Loucy (cell line): ENCODE results near the gene PDXK.

ENCODE experiments used
- H2AFZ ChIP-seq: fragments of 200-600 bp; sonication (generic); 2 replicates; pipeline ENCODE4 v1.6.0; 2016; ENCODE audit warnings: antibody characterized with exemption, mild to moderate bottlenecking, low read length, moderate library complexity
- H3F3A ChIP-seq: fragments of 200-600 bp; 2 replicates; pipeline ENCODE4 v1.6.0; 2016; ENCODE audit warnings: antibody characterized with exemption, low read depth, mild to moderate bottlenecking
- H3K27me3 ChIP-seq: fragments of 200-600 bp; sonication (generic); 2 replicates; pipeline ENCODE4 v1.6.1; 2014; ENCODE audit warnings: low read length, mild to moderate bottlenecking; ENCODE audit not compliant: insufficient read depth, poor library complexity, severe bottlenecking
- H3K36me3 ChIP-seq: fragments of 200-600 bp; sonication (generic); 2 replicates; pipeline ENCODE4 v1.6.1; 2016; ENCODE audit warnings: low read length; ENCODE audit not compliant: insufficient read depth
- H3K4me1 ChIP-seq: fragments of 200-600 bp; sonication (generic); 2 replicates; pipeline ENCODE4 v1.5.1; 2014; ENCODE audit warnings: low read length, mild to moderate bottlenecking; ENCODE audit not compliant: insufficient read depth, poor library complexity, severe bottlenecking
- H3K4me2 ChIP-seq: fragments of 200-600 bp; sonication (generic); 2 replicates; pipeline ENCODE4 v1.6.0; 2014; ENCODE audit warnings: antibody characterized with exemption, low read length, low read depth, mild to moderate bottlenecking; ENCODE audit not compliant: poor library complexity, severe bottlenecking
- H3K4me3 ChIP-seq: fragments of 200-600 bp; sonication (generic); 2 replicates; pipeline ENCODE4 v1.5.1; 2014; ENCODE audit warnings: low read length, mild to moderate bottlenecking, mixed read lengths; ENCODE audit not compliant: poor library complexity, severe bottlenecking
- H3K79me2 ChIP-seq: fragments of 200-600 bp; sonication (generic); 2 replicates; pipeline ENCODE4 v1.6.1; 2014; ENCODE audit warnings: low read length; ENCODE audit not compliant: insufficient read depth
- H3K9ac ChIP-seq: fragments of 200-600 bp; sonication (generic); 2 replicates; pipeline ENCODE4 v1.6.0; 2014; ENCODE audit warnings: mild to moderate bottlenecking, low read depth, low read length, moderate library complexity; ENCODE audit not compliant: poor library complexity, severe bottlenecking
- H3K9me2 ChIP-seq: fragments of 200-600 bp; sonication (generic); replicated peaks from 2 replicates; pipeline ENCODE4 v1.6.1; 2016; ENCODE audit warnings: low read depth, low read length, mixed read lengths
- H3K9me3 ChIP-seq: fragments of 200-600 bp; sonication (generic); 2 replicates; pipeline ENCODE4 v1.6.1; 2014; ENCODE audit warnings: mild to moderate bottlenecking, antibody characterized with exemption, low read length, low read depth; ENCODE audit not compliant: insufficient read depth
- H4K20me1 ChIP-seq: fragments of 200-600 bp; sonication (generic); 2 replicates; pipeline ENCODE4 v1.6.0; 2014; ENCODE audit warnings: antibody characterized with exemption, low read length, mild to moderate bottlenecking; ENCODE audit not compliant: insufficient read depth, poor library complexity, severe bottlenecking
- CTCF ChIP-seq: fragments of 200-600 bp; sonication (generic); conservative IDR thresholded peaks from 2 replicates; pipeline ENCODE4 v1.5.1; 2014; ENCODE audit warnings: mild to moderate bottlenecking, antibody characterized with exemption, low read length
- EZH2phosphoT487 ChIP-seq: fragments of 200-600 bp; IDR thresholded peaks from 2 replicates; pipeline ENCODE4 v1.6.1; 2018; ENCODE audit warnings: antibody characterized with exemption, mild to moderate bottlenecking, moderate library complexity, borderline replicate concordance

The PDXK gene

GRCh38 chr21:43731476-43731875 is 12.5 kb downstream of the PDXK start:
- Histone ChIP-seq H3K36me3 (peaks cover 10% of the 10 kb centered on the region; the same call in 1 of the 2 replicates), H4K20me1 (peaks cover 15% of the 10 kb centered on the region), H3K4me2 (no peak overlapping the region), H3K27me3 (no peaks in the 10 kb centered on the region), H2AFZ (no peak overlapping the region), H3K4me1 (peaks cover 19% of the 10 kb centered on the region), H3K4me3 (no peak overlapping the region), H3F3A (no peaks in the 10 kb centered on the region), H3K9me3 (no peaks in the 10 kb centered on the region), H3K9ac (no peak overlapping the region), H3K79me2 (peaks cover 51% of the 10 kb centered on the region), H3K9me2 (no peaks in the 10 kb centered on the region)
- no peak for TF ChIP-seq EZH2phosphoT487
- no peak for TF ChIP-seq CTCF

- Histone ChIP-seq H3K4me2 (no peak overlapping the region), H3K4me3 (no peak overlapping the region), H4K20me1 (peaks cover 15% of the 10 kb centered on the region), H3K4me1 (peaks cover 19% of the 10 kb centered on the region), H2AFZ (no peak overlapping the region), H3K36me3 (peaks cover 13% of the 10 kb centered on the region; the same call in 1 of the 2 replicates), H3F3A (no peaks in the 10 kb centered on the region), H3K9me3 (no peaks in the 10 kb centered on the region), H3K27me3 (no peaks in the 10 kb centered on the region), H3K79me2 (peaks cover 45% of the 10 kb centered on the region), H3K9me2 (no peaks in the 10 kb centered on the region), H3K9ac (no peak overlapping the region)
- TF ChIP-seq EZH2phosphoT487 (no peak), CTCF (no peak)
Observed at GRCh38 chr21:43731891-43732711, 13.2 kb downstream of the PDXK start.

- H3F3A ChIP-seq = no peaks in the 10 kb centered on the region
- no peak overlapping the region for H2AFZ ChIP-seq
- no peak overlapping the region for H3K4me2 ChIP-seq
- no peak overlapping the region for H3K4me3 ChIP-seq
- TF ChIP-seq CTCF = no peak
- TF ChIP-seq EZH2phosphoT487 = no peak
- no peaks in the 10 kb centered on the region for H3K27me3 ChIP-seq
- peaks cover 14% of the 10 kb centered on the region; the same call in 1 of the 2 replicates for H3K36me3 ChIP-seq
- H3K9ac ChIP-seq = no peak overlapping the region
- no peaks in the 10 kb centered on the region for H3K9me3 ChIP-seq
- peaks cover 35% of the 10 kb centered on the region for H3K79me2 ChIP-seq
- H3K4me1 ChIP-seq = peaks cover 10% of the 10 kb centered on the region
- H4K20me1 ChIP-seq = peaks cover 8% of the 10 kb centered on the region
- no peaks in the 10 kb centered on the region for H3K9me2 ChIP-seq
Observed at GRCh38 chr21:43733060-43733459, 14.1 kb downstream of the PDXK start.
